HG02571 (cell line): Measurements from ENCODE around the gene ZSWIM3.

Source experiments
- ATAC-seq: cut with Tn5 transposase; IDR thresholded peaks from one replicate; pipeline ENCODE4 v1.9.1; 2021; ENCODE audit warnings: mild to moderate bottlenecking, moderate library complexity; ENCODE audit not compliant: unreplicated experiment

The ZSWIM3 gene

GRCh38 chr20:45908084-45908483 is 50.7 kb downstream of the ZSWIM3 start:
- ATAC-seq: no peak

- no peak for ATAC-seq
Measured at GRCh38 chr20:45909336-45909808, 52.0 kb downstream of the ZSWIM3 start.

- ATAC-seq: no peak
Measured at GRCh38 chr20:45909817-45910669, 52.6 kb downstream of the ZSWIM3 start.

- peak; percentile 80 for ATAC-seq
Measured at GRCh38 chr20:45910670-45911485, 53.5 kb downstream of the ZSWIM3 start.

GRCh38 chr20:45911486-45912343 is 54.3 kb downstream of the ZSWIM3 start, which contains the start of gene PLTP:
Gene PLTP, minus strand, starts transcription at chr20:45912155. Its CDS starts 703 bp downstream, at chr20:45911452.
- ATAC-seq: no peak

- no peak for ATAC-seq
Measured at GRCh38 chr20:45912344-45912682, 54.9 kb downstream of the ZSWIM3 start.

- no peak for ATAC-seq
Measured at GRCh38 chr20:45913116-45913515, 55.7 kb downstream of the ZSWIM3 start.

GRCh38 chr20:45917790-45918141 is 60.4 kb downstream of the ZSWIM3 start:
- no peak for ATAC-seq

- ATAC-seq: no peak
Measured at GRCh38 chr20:45918182-45918737, 60.8 kb downstream of the ZSWIM3 start.

- no peak for ATAC-seq
Measured at GRCh38 chr20:45918779-45919537, 61.5 kb downstream of the ZSWIM3 start.

- no peak for ATAC-seq
Measured at GRCh38 chr20:45919542-45920399, 62.4 kb downstream of the ZSWIM3 start.

GRCh38 chr20:45920462-45921336 is 63.3 kb downstream of the ZSWIM3 start:
- no peak for ATAC-seq

GRCh38 chr20:45921337-45922189 is 64.1 kb downstream of the ZSWIM3 start:
- ATAC-seq: no peak

- no peak for ATAC-seq
Measured at GRCh38 chr20:45924391-45925261, 67.2 kb downstream of the ZSWIM3 start.

- ATAC-seq: no peak
Measured at GRCh38 chr20:45925821-45926506, 68.5 kb downstream of the ZSWIM3 start.

GRCh38 chr20:45926731-45927070 is 69.3 kb downstream of the ZSWIM3 start:
- ATAC-seq: no peak
